Measurements from ENCODE around the gene PRICKLE4. TPM values are rescaled to one million over a fixed set of nuclear protein-coding genes. Genes with fewer than 3 reads are reported as not detected.

The PRICKLE4 gene
- total RNA-seq, 1 experiment from 2014 or later: 2.9 TPM

DNA sequence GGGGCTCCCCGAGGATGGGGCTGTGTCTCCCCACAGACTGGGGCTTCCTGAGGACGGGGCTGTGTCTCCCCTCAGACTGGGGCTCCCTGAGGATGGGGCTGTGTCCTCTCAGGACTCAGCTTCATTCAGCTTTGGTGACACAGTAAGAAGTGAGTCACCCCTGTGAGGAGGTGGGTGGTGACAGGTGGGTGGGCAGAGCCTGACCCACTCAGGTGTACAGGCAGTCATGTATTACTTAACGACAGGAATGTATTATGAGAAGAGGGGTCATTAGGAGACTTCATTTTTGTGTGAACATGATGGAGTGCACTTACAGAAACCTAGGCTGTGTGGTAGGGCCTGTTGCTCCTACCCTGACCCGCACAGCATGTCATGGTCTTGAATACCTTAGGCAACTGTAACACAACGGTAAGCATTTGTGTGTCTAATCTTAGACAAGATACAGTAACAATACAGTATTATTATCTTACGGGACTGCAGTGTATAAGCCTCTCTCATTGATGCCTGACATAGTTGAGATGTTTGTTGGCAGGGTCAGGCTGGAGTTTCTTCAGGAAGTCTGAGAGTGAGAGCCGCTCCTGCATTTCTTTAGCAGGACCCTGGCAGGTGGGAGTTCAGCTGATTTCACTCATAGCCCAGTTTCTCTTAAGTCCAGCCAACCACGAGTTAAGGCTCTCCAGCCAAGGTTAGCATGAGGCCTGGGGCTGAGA, 22.5 kb upstream of the PRICKLE4 start:
- ChIA-PET RAD21 (ENCODE audit: low non-redundant PET in 1 of 2, low total read pairs in 2 of 2, uncharacterized antibody in 2 of 2, unreplicated experiment in 2 of 2) (no interaction called here), POLR2A (no interaction called here), CTCF (no interaction called here)
- TF ChIP-seq EGR1 (IDR thresholded peaks at IDR 0.05; ENCODE audit: low read depth) (peak; percentile 42; the same call in 1 of the 2 replicates), CBX3 (IDR thresholded peaks at IDR 0.05; ENCODE audit: low read depth) (no peak), SIN3A (IDR thresholded peaks at IDR 0.05; ENCODE audit: low read depth) (no peak)
- Histone ChIP-seq H3K4me2 (ENCODE audit: low read length) (no peak overlapping the region), H4K20me1 (ENCODE audit: insufficient read depth) (no peaks in the 10 kb centered on the region), H3K36me3 (ENCODE audit: control insufficient read depth in 1 of 2, insufficient read depth in 2 of 2, low read length in 2 of 2) (no peaks in the 10 kb centered on the region), H3K79me2 (ENCODE audit: insufficient read depth, low read length) (no peaks in the 10 kb centered on the region), H3K4me1 (ENCODE audit: control insufficient read depth in 1 of 2, insufficient read depth in 2 of 2, low read length in 2 of 2) (peaks cover 0 to 3% of the 10 kb centered on the region in 2 experiments; a peak in 1 of 4 replicates), H3K27ac (ENCODE audit: low read depth, low read length) (no peak overlapping the region), H3K9ac (ENCODE audit: low read length) (no peak overlapping the region), H3K4me3 (replicated peaks in 1 of 2; ENCODE audit: low read depth in 1 of 2, low read length in 2 of 2) (no peak overlapping the region), H3K27me3 (ENCODE audit: insufficient read depth, low read length) (no peaks in the 10 kb centered on the region), H3K9me2 (ENCODE audit: insufficient read depth) (no peaks in the 10 kb centered on the region), H2AFZ (ENCODE audit: low read depth, low read length, poor library complexity, severe bottlenecking) (no peak overlapping the region), H3K9me3 (ENCODE audit: control insufficient read depth in 1 of 2, insufficient read depth in 1 of 2, low read depth in 1 of 2, low read length in 2 of 2) (no peaks in the 10 kb centered on the region)
- no peak; the same call in 1 of the 2 replicates for ATAC-seq
- DNase-seq (ENCODE audit: low read depth, low spot score): no peak
- no TSS peak for BruUV-seq (replicated peaks)
- intact Hi-C loops (cut with micrococcal nuclease): no loop called here

GRCh38 chr6:41758641-41759035, 21.9 kb upstream of the PRICKLE4 start:
- H2AFZ ChIP-seq (ENCODE audit: low read depth, low read length, poor library complexity, severe bottlenecking): no peak overlapping the region
- H3K4me1 ChIP-seq (ENCODE audit: control insufficient read depth in 1 of 2, insufficient read depth in 2 of 2, low read length in 2 of 2): peaks cover 0 to 3% of the 10 kb centered on the region in 2 experiments; a peak in 1 of 4 replicates
- H3K27me3 ChIP-seq (ENCODE audit: insufficient read depth, low read length): no peaks in the 10 kb centered on the region
- TF ChIP-seq SIN3A (IDR thresholded peaks at IDR 0.05; ENCODE audit: low read depth): no peak
- TF ChIP-seq MAX (IDR thresholded peaks at IDR 0.05): no peak
- no peak for TF ChIP-seq EGR1 (IDR thresholded peaks at IDR 0.05; ENCODE audit: low read depth)
- TF ChIP-seq ZNF274 (IDR thresholded peaks at IDR 0.05; ENCODE audit: low read depth, low read length): no peak
- no peak for TF ChIP-seq SP1 (IDR thresholded peaks at IDR 0.05; ENCODE audit: low read depth)
- TF ChIP-seq ELF1 (IDR thresholded peaks at IDR 0.05; ENCODE audit: borderline replicate concordance, low read depth): no peak
- TF ChIP-seq JUND (IDR thresholded peaks at IDR 0.05): no peak
- TF ChIP-seq ZBTB33 (IDR thresholded peaks at IDR 0.05; ENCODE audit: extremely low read depth, insufficient replicate concordance, low read length): no peak
- TF ChIP-seq SRF (IDR thresholded peaks at IDR 0.05; ENCODE audit: low read depth): no peak
- TF ChIP-seq, protein P1, sequence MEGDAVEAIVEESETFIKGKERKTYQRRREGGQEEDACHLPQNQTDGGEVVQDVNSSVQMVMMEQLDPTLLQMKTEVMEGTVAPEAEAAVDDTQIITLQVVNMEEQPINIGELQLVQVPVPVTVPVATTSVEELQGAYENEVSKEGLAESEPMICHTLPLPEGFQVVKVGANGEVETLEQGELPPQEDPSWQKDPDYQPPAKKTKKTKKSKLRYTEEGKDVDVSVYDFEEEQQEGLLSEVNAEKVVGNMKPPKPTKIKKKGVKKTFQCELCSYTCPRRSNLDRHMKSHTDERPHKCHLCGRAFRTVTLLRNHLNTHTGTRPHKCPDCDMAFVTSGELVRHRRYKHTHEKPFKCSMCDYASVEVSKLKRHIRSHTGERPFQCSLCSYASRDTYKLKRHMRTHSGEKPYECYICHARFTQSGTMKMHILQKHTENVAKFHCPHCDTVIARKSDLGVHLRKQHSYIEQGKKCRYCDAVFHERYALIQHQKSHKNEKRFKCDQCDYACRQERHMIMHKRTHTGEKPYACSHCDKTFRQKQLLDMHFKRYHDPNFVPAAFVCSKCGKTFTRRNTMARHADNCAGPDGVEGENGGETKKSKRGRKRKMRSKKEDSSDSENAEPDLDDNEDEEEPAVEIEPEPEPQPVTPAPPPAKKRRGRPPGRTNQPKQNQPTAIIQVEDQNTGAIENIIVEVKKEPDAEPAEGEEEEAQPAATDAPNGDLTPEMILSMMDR (IDR thresholded peaks at IDR 0.05 in 2 of 3, conservative IDR thresholded peaks at IDR 0.05 in 1 of 3; ENCODE audit: borderline replicate concordance in 1 of 3, insufficient read depth in 1 of 3, low read depth in 2 of 3, low read length in 2 of 3): no peak
- TF ChIP-seq ATF3 (IDR thresholded peaks at IDR 0.05): no peak
- no peak for TF ChIP-seq CEBPB (IDR thresholded peaks at IDR 0.05; ENCODE audit: low read depth)
- no peak for TF ChIP-seq EZH2 (IDR thresholded peaks at IDR 0.05)

More at GRCh38 chr6:41758641-41759035, 21.9 kb upstream of the PRICKLE4 start:
- POLR2A ChIA-PET: no interaction called here
- no peaks in the 10 kb centered on the region for H4K20me1 ChIP-seq (ENCODE audit: insufficient read depth)
- H3K36me3 ChIP-seq (ENCODE audit: control insufficient read depth in 1 of 2, insufficient read depth in 2 of 2, low read length in 2 of 2): no peaks in the 10 kb centered on the region
- H3K9me2 ChIP-seq (ENCODE audit: insufficient read depth): no peaks in the 10 kb centered on the region
- no peaks in the 10 kb centered on the region for H3K9me3 ChIP-seq (ENCODE audit: control insufficient read depth in 1 of 2, insufficient read depth in 1 of 2, low read depth in 1 of 2, low read length in 2 of 2)
- DNase-seq (ENCODE audit: low read depth, low spot score) (no peak), ATAC-seq (no peak)
- BruUV-seq (replicated peaks): no TSS peak
- RAD21 ChIA-PET (ENCODE audit: low non-redundant PET in 1 of 2, low total read pairs in 2 of 2, uncharacterized antibody in 2 of 2, unreplicated experiment in 2 of 2): no interaction called here
- H3K4me2 ChIP-seq (ENCODE audit: low read length): no peak overlapping the region
- H3K79me2 ChIP-seq (ENCODE audit: insufficient read depth, low read length): no peaks in the 10 kb centered on the region
- CTCF ChIA-PET: no interaction called here
- H3K9ac ChIP-seq (ENCODE audit: low read length): no peak overlapping the region
- H3K27ac ChIP-seq (ENCODE audit: low read depth, low read length): no peak overlapping the region
- intact Hi-C loops (cut with micrococcal nuclease): no loop called here
- H3K4me3 ChIP-seq (replicated peaks in 1 of 2; ENCODE audit: low read depth in 1 of 2, low read length in 2 of 2): no peak overlapping the region

Measured in HCT116 (cell line).